HCT116 (cell line): ENCODE measurements around the gene CRELD2. TPM values are rescaled to one million over a fixed set of nuclear protein-coding genes. Genes with fewer than 3 reads are reported as not detected.

ENCODE experiments used
- ATAC-seq: fragments of 200-7000 bp; cut with Tn5 transposase; 2 replicates; pipeline ENCODE4 v1.9.1; 2020; ENCODE audit warnings: mild to moderate bottlenecking, moderate library complexity
- BruUV-seq: library from RNA; stranded (reverse); fragments of 400-500 nt; replicated peaks from 2 replicates; lab custom pipeline; 2021; lab: Mats Ljungman, UMichigan
- CTCF ChIA-PET: fragments of 300-600 bp; sonication (Branson Sonifier 250); formaldehyde crosslinking; loops from one replicate; lab custom pipeline; 2021; ENCODE audit warnings: antibody characterized with exemption; lab: Charles Lee
- POLR2A ChIA-PET: fragments of 300-600, 350-600 bp; sonication (Branson Sonifier 250); formaldehyde crosslinking; loops from one replicate; lab custom pipeline; 2021; ENCODE audit warnings: antibody characterized with exemption; lab: Charles Lee
- RAD21 ChIA-PET, 2 experiments: fragments of 300-600 bp; sonication (Branson Sonifier 250); formaldehyde crosslinking; loops; one replicate each; lab custom pipeline; 2023; ENCODE audit warnings: low total read pairs in 2 of 2; ENCODE audit not compliant: uncharacterized antibody in 2 of 2, unreplicated experiment in 2 of 2, low non-redundant PET in 1 of 2; lab: Charles Lee
- DNase-seq: peaks from one replicate; pipeline ENCODE4 v3.0.0-alpha.2; 2010; ENCODE audit warnings: low read depth, low spot score
- H2AFZ ChIP-seq: fragments of 200-600 bp; shearing (Covaris generic), sonication (generic); 2 replicates; pipeline ENCODE4 v1.6.1; 2017; ENCODE audit warnings: low read depth, mixed run types, mixed read lengths, antibody characterized with exemption, low read length; ENCODE audit not compliant: poor library complexity, severe bottlenecking
- H3K27ac ChIP-seq: 2 replicates; pipeline ENCODE4 v1.5.1; 2012; ENCODE audit warnings: low read depth, low read length
- H3K27me3 ChIP-seq: fragments of 200-600 bp; sonication (generic); 2 replicates; pipeline ENCODE4 v1.6.1; 2016; ENCODE audit warnings: mixed run types, low read length, mixed read lengths; ENCODE audit not compliant: insufficient read depth
- H3K36me3 ChIP-seq, 2 experiments: fragments of 200-500 bp in 1 of 2; fragments of 200-600 bp in 1 of 2; sonication (Bioruptor generic) in 1 of 2; sonication (generic) in 1 of 2; 2 replicates each; pipeline versions ENCODE4 v1.5.1 to v1.6.1; 2014 to 2016; ENCODE audit warnings: low read length in 2 of 2, inconsistent platforms in 1 of 2, mixed read lengths in 1 of 2, mixed run types in 1 of 2; ENCODE audit not compliant: insufficient read depth in 2 of 2, control insufficient read depth in 1 of 2
- H3K4me1 ChIP-seq, 2 experiments: fragments of 200-600 bp in 1 of 2; sonication (generic) in 1 of 2; 2 replicates each; pipeline versions ENCODE4 v1.5.1 to v1.6.1; 2012 to 2017; ENCODE audit warnings: low read length in 2 of 2, inconsistent platforms in 1 of 2, mild to moderate bottlenecking in 1 of 2, mixed read lengths in 1 of 2, mixed run types in 1 of 2, moderate library complexity in 1 of 2; ENCODE audit not compliant: insufficient read depth in 2 of 2, control insufficient read depth in 1 of 2
- H3K4me2 ChIP-seq: fragments of 200-600 bp; sonication (generic); 2 replicates; pipeline ENCODE4 v1.6.1; 2017; ENCODE audit warnings: mixed run types, low read length, mixed read lengths
- H3K4me3 ChIP-seq, 2 experiments: fragments of 200-600 bp in 1 of 2; sonication (generic) in 1 of 2; replicated peaks in 1 of 2; 2 replicates each; pipeline ENCODE4 v1.5.1; 2011 to 2016; ENCODE audit warnings: low read length in 2 of 2, control low read depth in 1 of 2, low read depth in 1 of 2, mild to moderate bottlenecking in 1 of 2, mixed read lengths in 1 of 2, mixed run types in 1 of 2
- H3K79me2 ChIP-seq: fragments of 200-600 bp; sonication (generic); 2 replicates; pipeline ENCODE4 v1.6.1; 2017; ENCODE audit warnings: mild to moderate bottlenecking, mixed run types, low read length, moderate library complexity, mixed read lengths; ENCODE audit not compliant: insufficient read depth
- H3K9ac ChIP-seq: fragments of 200-600 bp; sonication (generic); 2 replicates; pipeline ENCODE4 v1.6.1; 2016; ENCODE audit warnings: low read length, mixed read lengths
- H3K9me2 ChIP-seq: fragments of 200-600 bp; sonication (generic), shearing (Covaris generic); 2 replicates; pipeline ENCODE4 v1.6.1; 2017; ENCODE audit warnings: mixed run types, mild to moderate bottlenecking, moderate library complexity; ENCODE audit not compliant: insufficient read depth
- H3K9me3 ChIP-seq, 2 experiments: fragments of 200-500 bp in 1 of 2; fragments of 200-600 bp in 1 of 2; sonication (Bioruptor generic) in 1 of 2; sonication (generic) in 1 of 2; 2 replicates each; pipeline ENCODE4 v1.6.1; 2014 to 2017; ENCODE audit warnings: low read length in 2 of 2, mixed read lengths in 2 of 2, inconsistent platforms in 1 of 2, low read depth in 1 of 2, mild to moderate bottlenecking in 1 of 2, mixed run types in 1 of 2, moderate library complexity in 1 of 2; ENCODE audit not compliant: control insufficient read depth in 1 of 2, insufficient read depth in 1 of 2
- H4K20me1 ChIP-seq: fragments of 200-600 bp; sonication (generic), shearing (Covaris generic); 2 replicates; pipeline ENCODE4 v1.6.1; 2017; ENCODE audit warnings: mixed run types, mild to moderate bottlenecking, moderate library complexity; ENCODE audit not compliant: insufficient read depth
- ATF3 ChIP-seq: IDR thresholded peaks from 2 replicates; pipeline ENCODE4 v1.6.1; 2012
- CTCF ChIP-seq, 3 experiments: fragments of 200-600 bp in 1 of 3; sonication (generic) in 1 of 3; IDR thresholded peaks in 2 of 3; conservative IDR thresholded peaks in 1 of 3; 2 replicates each; pipeline ENCODE4 v1.5.1; 2012 to 2017; ENCODE audit warnings: low read depth in 2 of 3, low read length in 2 of 3, antibody characterized with exemption in 1 of 3, borderline replicate concordance in 1 of 3, control low read depth in 1 of 3, mild to moderate bottlenecking in 1 of 3, mixed read lengths in 1 of 3, mixed run types in 1 of 3, moderate library complexity in 1 of 3; ENCODE audit not compliant: insufficient read depth in 1 of 3
- EGR1 ChIP-seq: IDR thresholded peaks from 2 replicates; pipeline ENCODE4 v1.6.1; 2012; ENCODE audit warnings: low read depth
- ELF1 ChIP-seq: IDR thresholded peaks from 2 replicates; pipeline ENCODE4 v1.6.1; 2012; ENCODE audit warnings: low read depth, borderline replicate concordance
- EZH2 ChIP-seq: fragments of 200-600 bp; sonication (generic); IDR thresholded peaks from 2 replicates; pipeline ENCODE4 v1.6.1; 2017; ENCODE audit warnings: antibody characterized with exemption, mixed run types
- FOSL1 ChIP-seq: IDR thresholded peaks from 2 replicates; pipeline ENCODE4 v1.6.1; 2012; ENCODE audit warnings: low read depth
- JUND ChIP-seq: IDR thresholded peaks from 2 replicates; pipeline ENCODE4 v1.6.1; 2012
- MAX ChIP-seq: IDR thresholded peaks from 2 replicates; pipeline ENCODE4 v1.6.1; 2012
- POLR2A ChIP-seq: IDR thresholded peaks from 2 replicates; pipeline ENCODE4 v1.7.0; 2011; ENCODE audit warnings: borderline replicate concordance; ENCODE audit not compliant: insufficient read depth, insufficient read length; ENCODE audit errors: extremely low read depth
- POLR2AphosphoS5 ChIP-seq: IDR thresholded peaks from 2 replicates; pipeline ENCODE4 v1.6.1; 2011; ENCODE audit warnings: mild to moderate bottlenecking, low read depth, low read length, moderate library complexity
- RAD21 ChIP-seq: IDR thresholded peaks from 2 replicates; pipeline ENCODE4 v1.6.1; 2012; ENCODE audit warnings: low read depth, mild to moderate bottlenecking
- REST ChIP-seq: IDR thresholded peaks from 2 replicates; pipeline ENCODE4 v1.6.1; 2012; ENCODE audit warnings: low read depth
- SP1 ChIP-seq: IDR thresholded peaks from 2 replicates; pipeline ENCODE4 v1.6.1; 2012; ENCODE audit warnings: low read depth
- ZBTB33 ChIP-seq: IDR thresholded peaks from 2 replicates; pipeline ENCODE4 v1.6.1; 2011; ENCODE audit warnings: mild to moderate bottlenecking, low read length, moderate library complexity; ENCODE audit not compliant: insufficient replicate concordance; ENCODE audit errors: extremely low read depth
- ZNF274 ChIP-seq: fragments of 200-500 bp; sonication (Bioruptor generic); IDR thresholded peaks from 2 replicates; pipeline ENCODE4 v1.6.1; 2014; ENCODE audit warnings: mild to moderate bottlenecking, low read depth, low read length, inconsistent platforms
- intact Hi-C: fragments of 100-400 bp; cut with micrococcal nuclease; formaldehyde crosslinking; loops from 2 replicates; pipeline ENCODE4 v1.10.0; 2022
- total RNA-seq: library from RNA; stranded (reverse); gene quantifications from one replicate; pipeline ENCODE4 v1.2.1, GENCODE V29; 2021; ENCODE audit not compliant: unreplicated experiment

CRELD2 gene
- total RNA-seq, 1 experiment from 2014 or later, result 45.8 TPM

- Histone ChIP-seq H3K4me1 (peaks cover 11 to 20% of the 10 kb centered on the region in 2 experiments), H3K27ac (no peak overlapping the region), H3K4me2 (no peak overlapping the region), H3K9ac (no peak overlapping the region), H3K79me2 (no peaks in the 10 kb centered on the region), H4K20me1 (no peaks in the 10 kb centered on the region), H3K4me3 (no peak overlapping the region), H2AFZ (no peak overlapping the region), H3K9me3 (no peaks in the 10 kb centered on the region), H3K36me3 (no peaks in the 10 kb centered on the region), H3K9me2 (no peaks in the 10 kb centered on the region), H3K27me3 (no peaks in the 10 kb centered on the region)
- no peak for TF ChIP-seq JUND
- no peak for TF ChIP-seq FOSL1
- no peak for TF ChIP-seq SP1
- TF ChIP-seq EGR1, result no peak
- no peak for TF ChIP-seq ZBTB33
- TF ChIP-seq ATF3, result no peak
- no peak for TF ChIP-seq MAX
- no peak for TF ChIP-seq CTCF (IDR thresholded peaks at IDR 0.05 in 2 of 3, conservative IDR thresholded peaks at IDR 0.05 in 1 of 3; ENCODE audit: borderline replicate concordance in 1 of 3, insufficient read depth in 1 of 3, low read depth in 2 of 3, low read length in 2 of 3)
- TF ChIP-seq POLR2AphosphoS5, result no peak
- no peak for TF ChIP-seq REST
- no peak for TF ChIP-seq ZNF274
- TF ChIP-seq EZH2, result no peak
- no peak for TF ChIP-seq RAD21
- TF ChIP-seq POLR2A, result no peak
- no peak for TF ChIP-seq ELF1
- ChIA-PET RAD21 (no interaction called here), POLR2A (no interaction called here), CTCF (no interaction called here)
- DNase-seq (no peak), ATAC-seq (no peak)
- no TSS peak for BruUV-seq
- intact Hi-C loops, result no loop called here
Observed at GRCh38 chr22:49941507-49942316, 23.3 kb downstream of the CRELD2 start.
